Measurements from ENCODE around the gene LZIC. TPM values are rescaled to one million over a fixed set of nuclear protein-coding genes. Genes with fewer than 3 reads are reported as not detected.
"Not testable (repeated sequence)": the region's sequence is repeated elsewhere in the genome, so short reads cannot be mapped to it uniquely, and the experiment has no call there.

The LZIC gene
- total RNA-seq, 1 experiment from 2014 or later: 28.8 TPM

DNA sequence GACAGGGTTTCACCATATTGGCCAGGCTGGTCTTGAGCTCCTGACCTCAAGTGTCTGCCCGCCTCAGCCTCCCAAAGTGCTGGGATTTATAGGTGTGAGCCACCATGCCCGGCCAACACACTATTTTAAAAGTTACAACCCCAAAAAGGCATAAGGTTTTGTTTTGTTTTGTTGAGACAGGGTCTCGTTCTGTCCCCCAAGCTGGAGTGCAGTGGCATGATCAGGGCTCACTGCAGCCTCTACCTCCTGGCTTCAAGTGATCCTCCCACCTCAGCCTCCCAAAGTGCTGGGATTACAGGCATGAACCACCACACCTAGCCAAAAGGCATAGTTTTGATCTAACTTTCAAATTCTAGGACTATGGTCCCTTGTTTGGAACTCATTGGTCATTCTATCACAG is 25.7 kb downstream of the LZIC start:
- H3K9ac ChIP-seq (ENCODE audit: low read length); DNase-seq; H3K4me3 ChIP-seq (ENCODE audit: low read length); H3K36me3 ChIP-seq (ENCODE audit: insufficient read depth, low read length); H3K9me2 ChIP-seq (replicated peaks; ENCODE audit: insufficient read depth, low read length); H4K20me1 ChIP-seq (ENCODE audit: insufficient read depth, low read depth, low read length); H3K27ac ChIP-seq (ENCODE audit: low read length); H2AFZ ChIP-seq (ENCODE audit: low read length); H3K27me3 ChIP-seq (ENCODE audit: low read length); H3K4me1 ChIP-seq (ENCODE audit: low read length); H3K9me3 ChIP-seq (ENCODE audit: low read length); H3K4me2 ChIP-seq (ENCODE audit: low read depth, low read length, poor library complexity, severe bottlenecking); H3K79me2 ChIP-seq (ENCODE audit: low read length): not testable (repeated sequence)

DNA sequence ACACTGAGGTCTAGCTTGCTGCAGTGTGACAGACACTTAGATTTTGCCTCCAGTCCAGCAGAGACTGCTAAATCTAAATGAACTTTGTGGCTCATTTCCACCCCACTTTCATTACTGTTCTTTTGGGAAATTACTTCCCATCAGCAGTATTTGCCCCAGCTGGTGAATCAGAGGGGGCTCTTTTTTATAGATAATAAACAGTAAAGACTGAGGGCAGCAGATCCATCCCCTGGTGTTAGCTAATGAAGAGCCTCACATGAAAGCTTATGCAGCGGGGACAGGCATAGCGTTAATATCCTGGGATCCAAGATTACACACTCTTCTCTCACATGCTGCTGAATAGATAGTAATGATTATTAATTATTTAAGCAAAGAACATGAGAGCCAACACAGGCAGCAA is 26.7 kb downstream of the LZIC start:
- no peaks in the 10 kb centered on the region for H3K79me2 ChIP-seq (ENCODE audit: low read length)

DNA sequence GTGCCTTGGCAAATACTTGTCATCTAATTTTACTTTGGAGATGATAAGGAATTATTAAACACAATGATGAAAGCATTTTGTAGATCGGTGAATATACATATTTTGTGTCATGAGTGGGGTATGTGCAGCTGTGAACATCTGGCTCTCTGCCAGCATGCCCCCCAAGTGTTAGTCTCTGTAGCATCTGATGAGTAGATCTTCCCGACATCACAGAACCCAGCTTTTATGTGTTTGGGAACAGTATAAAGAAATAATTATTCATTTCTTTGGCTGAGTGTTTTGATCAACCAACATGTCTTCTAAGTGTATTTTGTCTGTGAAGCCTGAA is 28.6 kb downstream of the LZIC start:
- no peak overlapping the region for H3K27ac ChIP-seq (ENCODE audit: low read length)
- no peak overlapping the region for H2AFZ ChIP-seq (ENCODE audit: low read length)
- no peaks in the 10 kb centered on the region for H3K27me3 ChIP-seq (ENCODE audit: low read length)
- H3K9ac ChIP-seq (ENCODE audit: low read length): no peak overlapping the region
- H3K79me2 ChIP-seq (ENCODE audit: low read length): no peaks in the 10 kb centered on the region
- H3K4me2 ChIP-seq (ENCODE audit: low read depth, low read length, poor library complexity, severe bottlenecking): no peak overlapping the region
- no peaks in the 10 kb centered on the region for H3K9me3 ChIP-seq (ENCODE audit: low read length)
- H3K9me2 ChIP-seq (replicated peaks; ENCODE audit: insufficient read depth, low read length): no peaks in the 10 kb centered on the region
- H3K4me1 ChIP-seq (ENCODE audit: low read length): peaks cover 9% of the 10 kb centered on the region
- no peaks in the 10 kb centered on the region for H3K36me3 ChIP-seq (ENCODE audit: insufficient read depth, low read length)
- no peak overlapping the region for H3K4me3 ChIP-seq (ENCODE audit: low read length)
- no peak for DNase-seq
- H4K20me1 ChIP-seq (ENCODE audit: insufficient read depth, low read depth, low read length): no peaks in the 10 kb centered on the region

More for the DNA sequence above, 26.7 kb downstream of the LZIC start:
- Histone ChIP-seq H3K27ac (ENCODE audit: low read length) (no peak overlapping the region), H3K9me2 (replicated peaks; ENCODE audit: insufficient read depth, low read length) (no peaks in the 10 kb centered on the region), H3K9ac (ENCODE audit: low read length) (no peak overlapping the region), H3K4me3 (ENCODE audit: low read length) (no peak overlapping the region), H3K4me2 (ENCODE audit: low read depth, low read length, poor library complexity, severe bottlenecking) (no peak overlapping the region), H3K27me3 (ENCODE audit: low read length) (no peaks in the 10 kb centered on the region), H3K36me3 (ENCODE audit: insufficient read depth, low read length) (no peaks in the 10 kb centered on the region), H3K9me3 (ENCODE audit: low read length) (no peaks in the 10 kb centered on the region), H3K4me1 (ENCODE audit: low read length) (peaks cover 1% of the 10 kb centered on the region), H2AFZ (ENCODE audit: low read length) (no peak overlapping the region), H4K20me1 (ENCODE audit: insufficient read depth, low read depth, low read length) (no peaks in the 10 kb centered on the region)
- peak; percentile 15 for DNase-seq

DNA sequence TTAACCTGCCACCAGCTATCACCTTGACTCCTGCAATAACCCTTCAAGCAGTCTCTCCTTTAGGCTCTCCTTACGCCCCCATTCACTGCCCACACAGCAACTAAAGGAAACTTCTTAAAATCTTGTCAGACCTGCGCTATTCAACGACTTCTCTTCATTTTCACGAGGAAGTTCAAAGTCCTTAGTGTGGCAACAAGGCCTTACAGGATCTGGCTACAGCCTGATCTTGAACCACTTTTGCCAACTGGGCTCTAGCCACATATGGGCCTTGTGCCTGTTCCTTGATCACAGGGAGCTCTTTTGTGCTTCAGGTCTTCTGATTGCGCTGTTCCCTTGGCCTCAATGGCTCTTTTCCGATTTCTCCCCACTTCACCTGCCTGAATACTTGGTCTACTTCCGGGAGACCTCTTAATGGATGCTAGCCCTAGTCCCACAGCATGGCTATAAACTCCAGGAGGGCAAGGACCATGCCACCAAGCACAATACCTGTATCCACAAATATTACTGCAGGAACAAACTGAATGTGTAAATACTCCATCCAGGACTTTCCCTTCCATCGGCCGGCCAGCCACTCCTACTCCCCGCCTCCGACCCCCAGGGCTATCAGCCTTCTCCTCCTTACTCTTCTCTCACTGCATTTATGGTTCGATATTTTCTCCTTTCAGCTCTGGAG is 30.8 kb downstream of the LZIC start:
- H3K4me1 ChIP-seq (ENCODE audit: low read length): peaks cover 19% of the 10 kb centered on the region
- H3K9ac ChIP-seq (ENCODE audit: low read length): no peak overlapping the region
- H3K27me3 ChIP-seq (ENCODE audit: low read length): no peaks in the 10 kb centered on the region
- no peak overlapping the region for H2AFZ ChIP-seq (ENCODE audit: low read length)
- no peak overlapping the region for H3K4me2 ChIP-seq (ENCODE audit: low read depth, low read length, poor library complexity, severe bottlenecking)
- no peaks in the 10 kb centered on the region for H3K79me2 ChIP-seq (ENCODE audit: low read length)
- DNase-seq: peak; percentile 36
- no peak overlapping the region for H3K4me3 ChIP-seq (ENCODE audit: low read length)
- no peaks in the 10 kb centered on the region for H3K9me2 ChIP-seq (replicated peaks; ENCODE audit: insufficient read depth, low read length)
- H3K36me3 ChIP-seq (ENCODE audit: insufficient read depth, low read length): no peaks in the 10 kb centered on the region
- H3K9me3 ChIP-seq (ENCODE audit: low read length): no peaks in the 10 kb centered on the region
- H4K20me1 ChIP-seq (ENCODE audit: insufficient read depth, low read depth, low read length): no peaks in the 10 kb centered on the region
- no peak overlapping the region for H3K27ac ChIP-seq (ENCODE audit: low read length)

DNA sequence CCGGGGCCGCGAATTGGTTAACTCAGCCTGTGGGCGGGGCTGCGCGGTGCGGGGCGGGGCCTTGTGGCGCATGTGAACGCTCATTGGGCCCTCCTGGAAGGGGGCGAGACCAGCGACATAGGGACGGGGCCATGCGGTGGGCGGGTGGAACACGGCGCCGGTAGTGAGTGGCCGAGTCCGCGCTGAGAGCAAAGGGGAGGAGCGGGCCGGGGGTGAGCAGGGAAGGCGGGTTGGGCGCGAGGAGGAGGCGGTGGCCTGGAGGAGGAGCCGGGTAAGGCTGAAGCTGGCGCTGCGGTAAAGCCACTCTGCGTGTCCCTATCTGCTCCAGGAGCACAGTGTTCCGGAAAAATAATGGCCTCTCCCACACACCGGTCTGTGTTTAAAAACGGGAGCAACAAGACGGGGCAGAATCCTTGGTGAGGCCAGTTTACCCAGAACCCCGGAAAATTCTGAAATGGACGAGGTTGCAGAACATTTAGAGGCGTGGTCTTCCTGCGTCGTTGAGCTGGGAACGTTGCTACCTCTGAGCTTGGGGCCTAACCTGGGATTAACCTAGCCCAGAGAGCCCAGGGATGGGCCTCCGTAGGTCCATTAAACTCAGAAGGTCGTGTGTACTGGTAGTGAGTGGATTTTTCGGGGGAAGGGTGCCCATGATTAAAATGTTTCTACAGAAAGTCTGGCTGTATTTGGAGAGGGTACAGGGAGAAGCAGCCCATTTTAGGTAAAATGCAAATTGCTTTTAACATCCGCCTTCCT is 32.6 kb downstream of the LZIC start:
- H3K4me2 ChIP-seq (ENCODE audit: low read depth, low read length, poor library complexity, severe bottlenecking): peak overlapping the region; percentile 90
- H3K27me3 ChIP-seq (ENCODE audit: low read length): no peaks in the 10 kb centered on the region
- no peaks in the 10 kb centered on the region for H3K79me2 ChIP-seq (ENCODE audit: low read length)
- H3K36me3 ChIP-seq (ENCODE audit: insufficient read depth, low read length): no peaks in the 10 kb centered on the region
- peak; percentile 99 for DNase-seq
- H3K9ac ChIP-seq (ENCODE audit: low read length): peak overlapping the region; percentile 75
- H2AFZ ChIP-seq (ENCODE audit: low read length): peak overlapping the region; percentile 99
- H4K20me1 ChIP-seq (ENCODE audit: insufficient read depth, low read depth, low read length): no peaks in the 10 kb centered on the region
- H3K9me3 ChIP-seq (ENCODE audit: low read length): no peaks in the 10 kb centered on the region
- H3K4me1 ChIP-seq (ENCODE audit: low read length): peaks cover 19% of the 10 kb centered on the region
- H3K9me2 ChIP-seq (replicated peaks; ENCODE audit: insufficient read depth, low read length): no peaks in the 10 kb centered on the region
- H3K4me3 ChIP-seq (ENCODE audit: low read length): peak overlapping the region; percentile 79
- peak overlapping the region; percentile 82 for H3K27ac ChIP-seq (ENCODE audit: low read length)

DNA sequence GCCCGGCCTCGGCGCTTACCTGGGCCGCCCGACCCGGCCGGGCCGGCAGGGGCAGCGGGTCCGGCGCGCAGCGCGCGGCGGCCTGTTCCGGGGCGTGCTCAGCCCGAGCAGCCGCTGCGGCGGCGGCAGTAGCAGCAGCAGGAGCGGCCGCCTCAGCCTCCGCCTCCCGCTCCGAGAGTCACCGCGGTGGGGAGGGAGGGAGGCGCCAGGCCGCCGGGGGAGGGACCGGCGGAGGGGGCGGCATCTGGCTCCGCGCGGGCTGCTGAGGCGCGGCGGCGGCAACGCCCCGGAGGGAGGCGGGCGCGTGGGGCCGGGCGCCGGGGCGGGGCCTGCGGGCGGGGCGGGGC is 33.1 kb downstream of the LZIC start, which contains the start of gene CTNNBIP1:
TSS of gene CTNNBIP1 (minus strand) at position 194 of the 347 bp plus-strand sequence. CDS start 38,205 bp downstream, outside the sequence.
- Histone ChIP-seq H3K9me3 (ENCODE audit: low read length) (no peaks in the 10 kb centered on the region), H3K27ac (ENCODE audit: low read length) (peak within 1 kb of the TSS; percentile 82), H3K9me2 (replicated peaks; ENCODE audit: insufficient read depth, low read length) (no peaks in the 10 kb centered on the region), H3K4me3 (ENCODE audit: low read length) (peak within 1 kb of the TSS; percentile 88), H3K4me2 (ENCODE audit: low read depth, low read length, poor library complexity, severe bottlenecking) (peak within 1 kb of the TSS; percentile 90), H3K9ac (ENCODE audit: low read length) (peak within 1 kb of the TSS; percentile 77), H2AFZ (ENCODE audit: low read length) (peak within 1 kb of the TSS; percentile 99), H3K36me3 (ENCODE audit: insufficient read depth, low read length) (no peaks in the 10 kb centered on the region), H3K79me2 (ENCODE audit: low read length) (no peaks in the 10 kb centered on the region), H4K20me1 (ENCODE audit: insufficient read depth, low read depth, low read length) (no peaks in the 10 kb centered on the region), H3K27me3 (ENCODE audit: low read length) (no peaks in the 10 kb centered on the region), H3K4me1 (ENCODE audit: low read length) (peaks cover 19% of the 10 kb centered on the region)
- no peak for DNase-seq

DNA sequence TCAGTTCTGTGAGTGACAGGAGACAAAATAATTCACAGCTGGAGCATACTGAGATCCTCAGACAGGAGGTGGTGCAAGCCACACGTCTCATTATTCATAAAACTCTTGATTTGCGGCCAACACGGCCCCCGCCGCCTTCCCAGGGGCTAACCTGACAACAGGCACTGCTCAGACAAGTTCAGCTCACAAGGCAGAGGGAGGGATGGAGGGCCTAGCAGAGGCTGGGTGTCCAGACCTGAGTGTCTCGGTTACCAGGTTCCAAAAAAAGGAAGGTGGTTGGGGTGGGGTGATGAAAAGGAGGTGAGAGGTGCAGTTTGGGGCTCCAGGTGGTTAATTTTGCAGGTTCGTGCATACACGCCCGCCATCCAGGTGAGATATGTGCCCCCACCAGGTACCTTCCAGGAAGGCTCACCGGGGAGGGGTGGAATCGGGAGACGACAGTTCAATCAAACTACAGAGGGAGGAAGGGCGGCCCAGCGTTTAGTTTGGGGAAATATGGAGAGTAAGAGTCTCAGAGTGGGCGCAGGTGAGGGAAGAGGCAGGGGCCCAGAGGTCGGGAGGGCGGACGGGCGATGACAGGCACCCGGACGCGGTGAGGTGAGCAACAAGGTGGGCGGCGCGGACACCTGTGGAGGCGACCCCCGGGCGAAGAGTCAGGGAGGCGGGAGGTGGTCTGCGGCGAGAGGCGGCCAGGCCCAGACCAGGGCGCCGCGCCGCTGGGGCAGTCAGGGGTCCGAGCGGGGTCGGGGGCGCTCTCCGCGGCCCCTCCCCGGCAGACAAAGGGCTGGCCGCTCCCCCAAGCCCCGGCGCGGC is 33.8 kb downstream of the LZIC start:
- no peaks in the 10 kb centered on the region for H4K20me1 ChIP-seq (ENCODE audit: insufficient read depth, low read depth, low read length)
- H2AFZ ChIP-seq (ENCODE audit: low read length): peak overlapping the region; percentile 81

DNA sequence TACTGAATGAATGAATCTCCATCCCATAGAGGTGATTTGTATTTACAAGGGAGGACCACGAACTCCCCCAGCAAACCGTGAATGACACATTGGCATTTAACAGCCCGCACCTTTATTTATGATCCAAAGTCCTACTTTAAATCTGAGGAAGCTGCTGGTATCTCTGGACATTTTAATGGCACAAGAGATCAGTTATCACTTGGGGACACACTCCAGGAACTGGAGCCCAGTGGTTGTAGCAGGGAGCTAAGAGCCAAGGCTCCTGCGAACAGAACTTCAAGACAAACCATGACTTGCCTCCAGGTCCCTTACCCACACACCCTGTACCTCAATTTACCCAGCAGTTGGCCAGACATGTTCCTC is 34.3 kb downstream of the LZIC start:
- H3K36me3 ChIP-seq (ENCODE audit: insufficient read depth, low read length): no peaks in the 10 kb centered on the region
- no peak overlapping the region for H3K27ac ChIP-seq (ENCODE audit: low read length)
- H3K4me1 ChIP-seq (ENCODE audit: low read length): peaks cover 19% of the 10 kb centered on the region
- DNase-seq: peak; percentile 39
- H3K4me2 ChIP-seq (ENCODE audit: low read depth, low read length, poor library complexity, severe bottlenecking): peak overlapping the region; percentile 76
- H3K9me2 ChIP-seq (replicated peaks; ENCODE audit: insufficient read depth, low read length): no peaks in the 10 kb centered on the region
- H3K79me2 ChIP-seq (ENCODE audit: low read length): no peaks in the 10 kb centered on the region
- no peaks in the 10 kb centered on the region for H3K27me3 ChIP-seq (ENCODE audit: low read length)
- H2AFZ ChIP-seq (ENCODE audit: low read length): no peak overlapping the region
- H3K4me3 ChIP-seq (ENCODE audit: low read length): peak overlapping the region; percentile 88
- H3K9me3 ChIP-seq (ENCODE audit: low read length): no peaks in the 10 kb centered on the region
- H4K20me1 ChIP-seq (ENCODE audit: insufficient read depth, low read depth, low read length): no peaks in the 10 kb centered on the region
- peak overlapping the region; percentile 77 for H3K9ac ChIP-seq (ENCODE audit: low read length)

More for the DNA sequence above, 33.8 kb downstream of the LZIC start:
- Histone ChIP-seq H3K4me3 (ENCODE audit: low read length) (peak overlapping the region; percentile 88), H3K27me3 (ENCODE audit: low read length) (no peaks in the 10 kb centered on the region), H3K4me1 (ENCODE audit: low read length) (peaks cover 19% of the 10 kb centered on the region), H3K79me2 (ENCODE audit: low read length) (no peaks in the 10 kb centered on the region), H3K9ac (ENCODE audit: low read length) (peak overlapping the region; percentile 77), H3K9me2 (replicated peaks; ENCODE audit: insufficient read depth, low read length) (no peaks in the 10 kb centered on the region), H3K36me3 (ENCODE audit: insufficient read depth, low read length) (no peaks in the 10 kb centered on the region), H3K27ac (ENCODE audit: low read length) (no peak overlapping the region), H3K4me2 (ENCODE audit: low read depth, low read length, poor library complexity, severe bottlenecking) (peak overlapping the region; percentile 76), H3K9me3 (ENCODE audit: low read length) (no peaks in the 10 kb centered on the region)
- DNase-seq: peak; percentile 52

All from Karpas-422 (cell line).